Loucy (cell line): ENCODE data around the gene CD38.

Experiments
- H2AFZ ChIP-seq: fragments of 200-600 bp; sonication (generic); 2 replicates; pipeline ENCODE4 v1.6.0; 2016; ENCODE audit warnings: antibody characterized with exemption, mild to moderate bottlenecking, low read length, moderate library complexity
- H3F3A ChIP-seq: fragments of 200-600 bp; 2 replicates; pipeline ENCODE4 v1.6.0; 2016; ENCODE audit warnings: antibody characterized with exemption, low read depth, mild to moderate bottlenecking
- H3K27me3 ChIP-seq: fragments of 200-600 bp; sonication (generic); 2 replicates; pipeline ENCODE4 v1.6.1; 2014; ENCODE audit warnings: low read length, mild to moderate bottlenecking; ENCODE audit not compliant: insufficient read depth, poor library complexity, severe bottlenecking
- H3K36me3 ChIP-seq: fragments of 200-600 bp; sonication (generic); 2 replicates; pipeline ENCODE4 v1.6.1; 2016; ENCODE audit warnings: low read length; ENCODE audit not compliant: insufficient read depth
- H3K4me1 ChIP-seq: fragments of 200-600 bp; sonication (generic); 2 replicates; pipeline ENCODE4 v1.5.1; 2014; ENCODE audit warnings: low read length, mild to moderate bottlenecking; ENCODE audit not compliant: insufficient read depth, poor library complexity, severe bottlenecking
- H3K4me2 ChIP-seq: fragments of 200-600 bp; sonication (generic); 2 replicates; pipeline ENCODE4 v1.6.0; 2014; ENCODE audit warnings: antibody characterized with exemption, low read length, low read depth, mild to moderate bottlenecking; ENCODE audit not compliant: poor library complexity, severe bottlenecking
- H3K4me3 ChIP-seq: fragments of 200-600 bp; sonication (generic); 2 replicates; pipeline ENCODE4 v1.5.1; 2014; ENCODE audit warnings: low read length, mild to moderate bottlenecking, mixed read lengths; ENCODE audit not compliant: poor library complexity, severe bottlenecking
- H3K79me2 ChIP-seq: fragments of 200-600 bp; sonication (generic); 2 replicates; pipeline ENCODE4 v1.6.1; 2014; ENCODE audit warnings: low read length; ENCODE audit not compliant: insufficient read depth
- H3K9ac ChIP-seq: fragments of 200-600 bp; sonication (generic); 2 replicates; pipeline ENCODE4 v1.6.0; 2014; ENCODE audit warnings: mild to moderate bottlenecking, low read depth, low read length, moderate library complexity; ENCODE audit not compliant: poor library complexity, severe bottlenecking
- H3K9me2 ChIP-seq: fragments of 200-600 bp; sonication (generic); replicated peaks from 2 replicates; pipeline ENCODE4 v1.6.1; 2016; ENCODE audit warnings: low read depth, low read length, mixed read lengths
- H3K9me3 ChIP-seq: fragments of 200-600 bp; sonication (generic); 2 replicates; pipeline ENCODE4 v1.6.1; 2014; ENCODE audit warnings: mild to moderate bottlenecking, antibody characterized with exemption, low read length, low read depth; ENCODE audit not compliant: insufficient read depth
- H4K20me1 ChIP-seq: fragments of 200-600 bp; sonication (generic); 2 replicates; pipeline ENCODE4 v1.6.0; 2014; ENCODE audit warnings: antibody characterized with exemption, low read length, mild to moderate bottlenecking; ENCODE audit not compliant: insufficient read depth, poor library complexity, severe bottlenecking
- EZH2phosphoT487 ChIP-seq: fragments of 200-600 bp; IDR thresholded peaks from 2 replicates; pipeline ENCODE4 v1.6.1; 2018; ENCODE audit warnings: antibody characterized with exemption, mild to moderate bottlenecking, moderate library complexity, borderline replicate concordance
- TF ChIP-seq, protein P1 (sequence below): fragments of 200-600 bp; sonication (generic); conservative IDR thresholded peaks from 2 replicates; pipeline ENCODE4 v1.5.1; 2014; ENCODE audit warnings: mild to moderate bottlenecking, antibody characterized with exemption, low read length

The CD38 gene

DNA sequence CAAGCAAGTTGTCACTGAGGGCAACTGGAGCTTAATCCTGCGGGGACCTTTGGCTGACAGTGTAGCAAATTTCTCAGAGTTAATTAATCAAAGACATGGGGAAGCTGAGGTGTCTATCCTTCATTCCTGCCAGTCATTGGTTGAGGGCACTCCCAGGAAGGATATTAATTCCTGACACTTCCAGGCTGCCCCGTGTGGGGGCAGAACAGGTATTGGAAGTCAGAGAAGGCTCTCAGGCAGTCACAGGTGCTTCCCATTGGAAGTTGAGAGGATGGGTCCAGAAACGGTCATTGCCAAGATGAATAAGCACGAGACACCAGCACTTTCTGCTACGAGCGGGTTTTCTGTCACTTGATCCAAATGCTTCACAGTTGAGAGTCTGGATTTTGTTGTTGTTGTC lies 29.1 kb upstream of the CD38 start:
- no peak overlapping the region for H3K4me3 ChIP-seq
- peaks cover 12% of the 10 kb centered on the region for H3K4me1 ChIP-seq
- H3K36me3 ChIP-seq = no peaks in the 10 kb centered on the region
- no peaks in the 10 kb centered on the region for H3K9me2 ChIP-seq
- no peaks in the 10 kb centered on the region for H3K79me2 ChIP-seq
- H3K9me3 ChIP-seq = no peaks in the 10 kb centered on the region
- H4K20me1 ChIP-seq = no peaks in the 10 kb centered on the region
- H3K27me3 ChIP-seq = no peaks in the 10 kb centered on the region
- H3K9ac ChIP-seq = no peak overlapping the region
- no peak overlapping the region for H2AFZ ChIP-seq
- TF ChIP-seq EZH2phosphoT487 = no peak
- TF ChIP-seq, protein P1, sequence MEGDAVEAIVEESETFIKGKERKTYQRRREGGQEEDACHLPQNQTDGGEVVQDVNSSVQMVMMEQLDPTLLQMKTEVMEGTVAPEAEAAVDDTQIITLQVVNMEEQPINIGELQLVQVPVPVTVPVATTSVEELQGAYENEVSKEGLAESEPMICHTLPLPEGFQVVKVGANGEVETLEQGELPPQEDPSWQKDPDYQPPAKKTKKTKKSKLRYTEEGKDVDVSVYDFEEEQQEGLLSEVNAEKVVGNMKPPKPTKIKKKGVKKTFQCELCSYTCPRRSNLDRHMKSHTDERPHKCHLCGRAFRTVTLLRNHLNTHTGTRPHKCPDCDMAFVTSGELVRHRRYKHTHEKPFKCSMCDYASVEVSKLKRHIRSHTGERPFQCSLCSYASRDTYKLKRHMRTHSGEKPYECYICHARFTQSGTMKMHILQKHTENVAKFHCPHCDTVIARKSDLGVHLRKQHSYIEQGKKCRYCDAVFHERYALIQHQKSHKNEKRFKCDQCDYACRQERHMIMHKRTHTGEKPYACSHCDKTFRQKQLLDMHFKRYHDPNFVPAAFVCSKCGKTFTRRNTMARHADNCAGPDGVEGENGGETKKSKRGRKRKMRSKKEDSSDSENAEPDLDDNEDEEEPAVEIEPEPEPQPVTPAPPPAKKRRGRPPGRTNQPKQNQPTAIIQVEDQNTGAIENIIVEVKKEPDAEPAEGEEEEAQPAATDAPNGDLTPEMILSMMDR = no peak
- H3F3A ChIP-seq = no peaks in the 10 kb centered on the region
- no peak overlapping the region for H3K4me2 ChIP-seq

DNA sequence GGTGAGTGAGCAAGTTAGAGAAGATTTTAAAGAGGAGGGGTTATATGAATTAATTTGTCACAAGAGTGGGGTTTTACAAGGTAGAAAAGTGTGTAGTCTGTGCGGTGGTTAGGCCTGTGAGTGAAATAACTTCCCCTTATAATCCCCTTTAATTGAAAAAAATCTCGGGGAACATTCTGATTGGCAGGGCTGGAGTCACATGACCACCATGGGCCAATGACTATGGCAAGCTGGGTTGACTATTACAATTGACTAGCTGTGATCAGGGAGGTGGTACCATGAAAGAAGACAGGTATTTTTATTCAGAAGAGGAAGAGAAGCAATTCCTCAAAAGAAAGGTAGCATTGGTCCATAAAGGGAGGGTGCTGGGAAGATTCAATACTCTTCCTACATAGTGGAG lies 27.0 kb upstream of the CD38 start:
- Histone ChIP-seq H3K9ac (no peak overlapping the region), H3K9me2 (no peaks in the 10 kb centered on the region), H4K20me1 (no peaks in the 10 kb centered on the region), H3K9me3 (no peaks in the 10 kb centered on the region), H3K4me1 (peaks cover 29% of the 10 kb centered on the region), H2AFZ (no peak overlapping the region), H3K4me3 (no peak overlapping the region), H3K4me2 (no peak overlapping the region), H3K36me3 (no peaks in the 10 kb centered on the region), H3K27me3 (no peaks in the 10 kb centered on the region), H3K79me2 (no peaks in the 10 kb centered on the region), H3F3A (peaks cover 3% of the 10 kb centered on the region; the same call in 1 of the 2 replicates)
- no peak for TF ChIP-seq EZH2phosphoT487
- TF ChIP-seq, protein P1 = no peak

DNA sequence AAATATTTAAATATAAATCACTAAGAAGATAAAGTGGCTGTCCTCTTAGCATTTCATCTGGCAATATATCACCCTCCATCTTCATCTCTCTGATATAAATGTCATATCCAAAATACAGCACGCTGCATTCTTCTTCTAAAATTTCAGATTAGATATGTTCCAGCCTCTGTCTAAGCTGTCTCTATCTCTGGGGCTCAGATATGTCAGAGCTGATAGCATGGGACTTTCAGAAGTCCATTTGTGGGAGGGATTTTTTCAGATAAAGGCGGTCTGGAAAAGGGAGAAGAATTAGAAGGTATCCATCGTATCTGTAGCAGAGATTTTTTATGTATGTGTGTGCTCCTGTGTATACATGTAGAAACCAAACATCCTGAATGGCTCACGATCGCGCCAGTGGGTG lies 25.0 kb upstream of the CD38 start:
- no peak for TF ChIP-seq EZH2phosphoT487
- TF ChIP-seq, protein P1 = no peak
- H3K27me3 ChIP-seq = no peaks in the 10 kb centered on the region
- no peak overlapping the region for H2AFZ ChIP-seq
- H4K20me1 ChIP-seq = no peaks in the 10 kb centered on the region
- H3F3A ChIP-seq = peaks cover 12% of the 10 kb centered on the region
- H3K9ac ChIP-seq = peak overlapping the region; percentile 71
- no peaks in the 10 kb centered on the region for H3K9me3 ChIP-seq
- no peaks in the 10 kb centered on the region for H3K79me2 ChIP-seq
- peak overlapping the region; percentile 68 for H3K4me2 ChIP-seq
- H3K4me3 ChIP-seq = no peak overlapping the region
- H3K36me3 ChIP-seq = no peaks in the 10 kb centered on the region
- H3K4me1 ChIP-seq = peaks cover 38% of the 10 kb centered on the region
- H3K9me2 ChIP-seq = no peaks in the 10 kb centered on the region
